ENCODE results near the gene ATP2B2.

GRCh38 chr3:10497439-10497838 lies 7.9 kb downstream of the ATP2B2 start:
- TF ChIP-seq, protein P1, sequence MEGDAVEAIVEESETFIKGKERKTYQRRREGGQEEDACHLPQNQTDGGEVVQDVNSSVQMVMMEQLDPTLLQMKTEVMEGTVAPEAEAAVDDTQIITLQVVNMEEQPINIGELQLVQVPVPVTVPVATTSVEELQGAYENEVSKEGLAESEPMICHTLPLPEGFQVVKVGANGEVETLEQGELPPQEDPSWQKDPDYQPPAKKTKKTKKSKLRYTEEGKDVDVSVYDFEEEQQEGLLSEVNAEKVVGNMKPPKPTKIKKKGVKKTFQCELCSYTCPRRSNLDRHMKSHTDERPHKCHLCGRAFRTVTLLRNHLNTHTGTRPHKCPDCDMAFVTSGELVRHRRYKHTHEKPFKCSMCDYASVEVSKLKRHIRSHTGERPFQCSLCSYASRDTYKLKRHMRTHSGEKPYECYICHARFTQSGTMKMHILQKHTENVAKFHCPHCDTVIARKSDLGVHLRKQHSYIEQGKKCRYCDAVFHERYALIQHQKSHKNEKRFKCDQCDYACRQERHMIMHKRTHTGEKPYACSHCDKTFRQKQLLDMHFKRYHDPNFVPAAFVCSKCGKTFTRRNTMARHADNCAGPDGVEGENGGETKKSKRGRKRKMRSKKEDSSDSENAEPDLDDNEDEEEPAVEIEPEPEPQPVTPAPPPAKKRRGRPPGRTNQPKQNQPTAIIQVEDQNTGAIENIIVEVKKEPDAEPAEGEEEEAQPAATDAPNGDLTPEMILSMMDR (IDR thresholded peaks at IDR 0.05; ENCODE audit: low read depth, low read length): no peak
- TF ChIP-seq MYC (IDR thresholded peaks at IDR 0.05; ENCODE audit: low read depth, low read length) (no peak), MAX (IDR thresholded peaks at IDR 0.05; ENCODE audit: low read depth, low read length) (no peak), POLR2A (IDR thresholded peaks at IDR 0.05; ENCODE audit: extremely low read depth, insufficient read length) (no peak)
